B cell (primary cell): ENCODE measurements around the gene SLC9A9.

ENCODE experiments used
- CTCF ChIP-seq: fragments of 200-600 bp; IDR thresholded peaks from one replicate; pipeline ENCODE4 v1.8.0; 2022; ENCODE audit warnings: antibody characterized with exemption, mild to moderate bottlenecking
- EZH2 ChIP-seq: IDR thresholded peaks from 2 replicates; pipeline ENCODE4 v1.6.1; 2012; ENCODE audit warnings: borderline replicate concordance, low read depth, mild to moderate bottlenecking, moderate library complexity, low read length; ENCODE audit not compliant: insufficient read depth, poor library complexity, severe bottlenecking

- no peak for TF ChIP-seq CTCF
- no peak for TF ChIP-seq EZH2
These were observed 247.2 kb downstream of the SLC9A9 start for GRCh38 chr3:143600756-143601718.
